ENCODE results near the gene NME7.

NME7 gene

DNA sequence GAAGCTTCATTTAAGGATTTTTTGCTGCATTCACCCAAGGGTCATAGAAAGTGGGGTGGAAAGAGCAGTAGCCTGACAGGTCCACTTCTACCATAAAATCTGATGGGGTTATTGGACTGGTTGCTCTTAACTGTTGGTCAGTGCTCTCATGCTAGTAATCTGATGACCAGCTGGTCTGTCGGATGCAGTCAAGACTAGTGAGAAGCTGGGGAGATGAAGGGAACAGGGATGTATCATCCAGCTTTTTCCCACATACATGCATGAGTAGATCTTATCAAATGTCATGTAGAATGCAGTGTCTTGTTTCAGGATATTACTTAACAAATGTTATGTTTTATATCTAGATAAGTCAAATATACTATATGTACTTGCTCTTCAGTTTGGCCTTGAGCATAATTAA lies 250.0 kb downstream of the NME7 start:
- no peak overlapping the region for H3K4me3 ChIP-seq (ENCODE audit: low read depth, low read length)
- TF ChIP-seq CTCF (IDR thresholded peaks at IDR 0.05; ENCODE audit: low read depth, low read length): no peak

- no peak for TF ChIP-seq CTCF (IDR thresholded peaks at IDR 0.05; ENCODE audit: low read depth, low read length)
- no peak overlapping the region for H3K4me3 ChIP-seq (ENCODE audit: low read depth, low read length)
Measured at GRCh38 chr1:169117014-169117413, 250.6 kb downstream of the NME7 start.

GRCh38 chr1:169115891-169116585 lies 251.6 kb downstream of the NME7 start:
- H3K4me3 ChIP-seq (ENCODE audit: low read depth, low read length): 0 out of 2 replicates have a peak overlapping the region, but pooled peaks have one; percentile 2
- TF ChIP-seq CTCF (IDR thresholded peaks at IDR 0.05; ENCODE audit: low read depth, low read length): no peak

DNA sequence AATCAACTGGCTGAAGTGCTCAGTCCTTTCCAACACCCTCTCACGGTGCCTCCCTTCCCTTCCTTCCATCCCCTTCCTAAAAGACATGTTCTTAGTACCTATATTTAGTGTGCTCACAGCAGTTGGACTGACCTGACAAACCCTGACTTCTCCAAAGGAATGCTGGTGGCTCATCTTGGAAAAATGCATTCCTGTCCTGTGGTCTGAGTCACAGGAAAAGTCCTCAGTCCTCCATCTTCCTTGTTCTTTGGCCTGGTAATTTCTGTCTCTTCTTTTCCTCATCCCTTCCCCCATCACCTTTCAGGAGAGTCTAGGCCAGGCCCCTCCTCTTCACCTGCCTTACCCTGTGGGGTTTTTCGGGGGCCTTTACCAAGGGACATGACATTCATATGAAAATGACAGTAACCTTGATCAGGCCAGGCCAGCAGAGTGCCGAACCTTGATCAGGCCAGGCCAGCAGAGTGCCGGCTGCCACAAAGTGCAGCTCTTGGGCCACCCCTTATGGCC lies 253.9 kb downstream of the NME7 start:
- no peak for TF ChIP-seq CTCF (IDR thresholded peaks at IDR 0.05; ENCODE audit: low read depth, low read length)
- no peak overlapping the region for H3K4me3 ChIP-seq (ENCODE audit: low read depth, low read length)

DNA sequence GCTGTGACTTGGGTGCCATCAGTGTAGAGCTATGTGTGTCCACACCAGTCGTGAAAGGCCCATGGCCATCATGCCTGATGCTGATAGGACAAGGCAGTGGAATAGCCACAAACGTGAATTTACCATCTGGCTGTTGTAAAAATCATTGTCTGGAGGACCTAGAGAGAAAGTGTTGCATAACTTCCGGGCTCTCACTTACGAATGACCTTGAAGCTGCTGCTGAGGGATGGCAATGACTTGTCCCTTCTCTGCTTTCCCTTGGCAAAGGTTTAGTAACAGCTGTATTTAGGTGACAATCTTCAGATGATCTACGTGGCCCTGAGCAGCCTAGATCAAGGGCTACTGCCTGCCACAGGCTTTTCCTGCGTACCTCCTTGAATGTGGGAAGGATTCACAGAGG lies 255.4 kb downstream of the NME7 start:
- no peak overlapping the region for H3K4me3 ChIP-seq (ENCODE audit: low read depth, low read length)
- TF ChIP-seq CTCF (IDR thresholded peaks at IDR 0.05; ENCODE audit: low read depth, low read length): no peak

DNA sequence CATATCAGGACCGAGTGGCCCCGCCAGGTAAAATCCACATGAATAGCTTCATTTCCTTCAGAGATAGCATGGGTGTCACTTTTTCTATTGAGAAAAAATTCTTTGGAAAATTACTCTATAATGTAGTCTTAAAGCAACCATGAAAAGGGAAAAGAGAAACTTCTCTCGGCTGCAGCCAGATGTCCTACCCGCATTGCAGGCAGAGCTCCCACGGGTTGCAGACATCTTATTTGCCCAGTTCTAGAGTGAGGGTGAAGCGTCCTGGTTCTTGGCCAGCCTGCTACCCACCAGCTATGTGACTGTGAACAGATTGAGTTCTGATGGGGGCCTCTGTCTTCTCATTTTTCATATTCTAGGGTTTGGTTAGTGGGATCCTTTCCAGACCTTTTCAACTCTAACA lies 256.1 kb downstream of the NME7 start:
- no peak overlapping the region for H3K4me3 ChIP-seq (ENCODE audit: low read depth, low read length)

More for the DNA sequence above, 256.1 kb downstream of the NME7 start:
- TF ChIP-seq CTCF (IDR thresholded peaks at IDR 0.05; ENCODE audit: low read depth, low read length): no peak
